HG03039 (cell line): ENCODE measurements around the gene RCSD1.

Experiments
- ATAC-seq: cut with Tn5 transposase; IDR thresholded peaks from one replicate; pipeline ENCODE4 v1.9.1; 2021; ENCODE audit warnings: mild to moderate bottlenecking, moderate library complexity; ENCODE audit not compliant: unreplicated experiment

RCSD1 gene

GRCh38 chr1:167683226-167683625 lies 53.2 kb downstream of the RCSD1 start:
- ATAC-seq: no peak

GRCh38 chr1:167683641-167684502 lies 53.8 kb downstream of the RCSD1 start:
- ATAC-seq: no peak

GRCh38 chr1:167685844-167686243 lies 55.8 kb downstream of the RCSD1 start:
- no peak for ATAC-seq

DNA sequence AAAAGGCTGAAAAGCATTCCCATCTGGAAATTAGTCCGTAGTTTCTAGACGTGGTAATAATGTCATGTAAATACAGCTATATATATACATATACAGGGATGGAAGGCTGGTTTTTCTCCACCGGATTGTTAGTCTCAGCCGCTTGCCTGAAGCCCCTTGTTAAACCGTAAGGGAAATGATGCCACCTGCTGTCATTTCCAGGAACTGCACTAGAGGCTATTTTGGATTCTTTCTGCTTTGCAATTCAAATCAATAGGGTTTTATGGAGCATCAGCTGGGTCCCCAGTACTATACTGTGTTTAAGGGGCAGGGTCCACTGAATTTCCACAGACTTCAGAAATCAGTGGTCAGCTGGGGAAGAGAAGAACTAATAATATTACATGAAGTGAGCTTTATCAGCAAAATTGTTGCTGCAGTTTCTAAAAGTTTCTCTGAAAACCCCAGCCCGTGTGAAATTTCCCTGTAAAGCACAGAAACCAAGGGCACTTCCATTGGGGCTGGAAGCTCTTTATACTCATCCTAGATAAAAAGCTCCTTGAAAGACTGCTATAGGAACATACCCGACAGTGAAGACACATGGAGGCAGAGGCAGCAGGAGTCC lies 58.0 kb downstream of the RCSD1 start:
- ATAC-seq: no peak

GRCh38 chr1:167689567-167689920 lies 59.5 kb downstream of the RCSD1 start:
- no peak for ATAC-seq

GRCh38 chr1:167690053-167690452 lies 60.0 kb downstream of the RCSD1 start:
- ATAC-seq: no peak

GRCh38 chr1:167693425-167694045 lies 63.5 kb downstream of the RCSD1 start:
- ATAC-seq: no peak

GRCh38 chr1:167694691-167695090 lies 64.7 kb downstream of the RCSD1 start:
- no peak for ATAC-seq

- ATAC-seq: no peak
Observed at GRCh38 chr1:167695147-167695546, 65.1 kb downstream of the RCSD1 start.

DNA sequence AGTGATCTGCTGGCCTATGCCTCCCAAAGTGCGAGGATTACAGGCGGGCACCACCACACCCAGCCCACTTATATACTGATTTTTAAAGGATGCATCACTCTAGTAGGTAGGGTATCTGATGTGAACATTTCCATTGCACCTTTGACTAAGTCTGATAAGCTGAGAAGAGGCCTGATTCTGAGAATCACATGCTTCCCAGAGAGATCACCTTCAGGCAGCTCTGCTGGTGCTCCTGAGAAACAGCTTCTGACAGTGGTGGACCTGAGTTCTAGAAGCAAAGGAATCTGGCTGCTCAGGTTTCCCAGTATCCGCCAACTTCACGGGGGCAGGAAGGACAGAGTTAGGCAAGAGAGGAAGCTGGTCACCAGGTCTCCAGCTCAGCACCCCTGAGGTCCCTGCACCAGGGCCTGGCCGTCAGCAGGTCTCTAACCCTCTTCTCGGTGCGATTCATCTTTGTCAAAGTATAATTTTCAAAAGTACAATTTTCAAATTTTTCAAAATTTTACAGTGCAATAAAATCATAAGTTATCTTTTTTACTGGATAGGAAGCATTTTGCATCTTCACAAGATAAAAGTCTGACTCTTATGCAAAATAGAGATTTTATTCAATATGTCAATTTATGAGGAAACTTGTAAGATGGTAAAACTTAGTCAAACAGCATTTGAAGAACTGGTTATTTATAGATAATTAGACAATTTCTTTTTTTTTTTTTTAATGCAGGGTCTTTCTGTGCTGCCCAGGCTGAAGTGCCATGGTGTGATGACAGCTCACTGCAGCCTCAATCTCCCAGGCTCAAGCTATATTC lies 65.9 kb downstream of the RCSD1 start:
- no peak for ATAC-seq

- no peak for ATAC-seq
Observed at GRCh38 chr1:167697667-167698141, 67.7 kb downstream of the RCSD1 start.

GRCh38 chr1:167698313-167698712 lies 68.3 kb downstream of the RCSD1 start:
- no peak for ATAC-seq

DNA sequence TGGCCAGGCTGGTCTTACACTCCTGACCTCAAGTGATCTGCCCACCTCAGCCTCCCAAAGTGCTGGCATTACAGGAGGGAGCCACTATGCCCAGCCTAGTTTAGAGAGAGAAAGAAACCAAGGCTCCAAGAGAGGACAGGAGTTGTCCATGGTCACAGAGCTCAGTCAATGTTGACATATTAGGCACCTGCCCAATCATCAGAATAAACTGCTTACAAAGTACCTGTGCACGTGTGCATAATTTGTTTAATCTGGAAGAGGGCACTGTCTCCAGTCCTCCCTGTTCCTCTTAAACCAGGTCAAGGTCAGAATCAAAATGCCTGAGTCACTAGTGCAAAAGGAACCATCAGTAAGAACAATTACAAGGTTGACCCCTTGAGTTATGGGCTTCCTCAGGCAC lies 71.5 kb downstream of the RCSD1 start:
- ATAC-seq: no peak

DNA sequence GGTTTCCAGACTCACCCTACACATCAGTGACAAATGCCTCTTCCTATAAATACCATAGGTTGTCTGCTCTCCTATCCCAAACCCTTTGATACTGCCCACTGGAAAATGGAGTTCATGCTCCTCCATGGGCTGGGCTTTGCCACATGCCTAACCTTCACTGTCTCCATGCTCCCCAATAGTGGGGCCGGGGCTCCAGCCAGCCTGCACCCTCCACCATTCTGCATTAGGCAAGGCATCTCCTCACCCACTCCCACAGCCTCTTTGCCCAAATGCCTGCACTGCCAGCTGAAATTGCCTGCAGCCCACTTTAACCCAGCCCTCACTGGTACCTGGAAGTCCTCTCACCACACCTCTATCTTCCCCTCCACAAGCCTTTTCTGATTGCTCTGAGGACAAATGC lies 73.5 kb downstream of the RCSD1 start:
- ATAC-seq: no peak

DNA sequence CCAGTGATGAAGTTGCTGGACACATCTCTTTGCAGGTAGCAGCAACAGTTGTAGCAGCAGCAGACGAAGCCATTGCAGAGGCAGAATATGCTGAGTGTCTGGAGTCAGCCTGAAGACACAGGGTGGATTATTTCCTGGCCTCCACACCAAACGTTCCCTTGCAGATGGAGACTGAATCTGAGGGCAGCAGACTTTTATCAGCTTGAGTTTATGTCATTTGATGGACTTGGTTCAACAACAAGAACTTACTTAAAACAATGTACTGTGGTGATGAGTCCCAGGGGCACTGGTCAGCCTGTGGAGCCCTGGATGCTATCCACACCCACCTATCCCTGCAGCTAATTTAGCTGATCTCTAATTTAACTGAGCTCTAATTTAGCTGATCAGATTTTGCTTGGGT lies 74.7 kb downstream of the RCSD1 start:
- ATAC-seq: no peak

DNA sequence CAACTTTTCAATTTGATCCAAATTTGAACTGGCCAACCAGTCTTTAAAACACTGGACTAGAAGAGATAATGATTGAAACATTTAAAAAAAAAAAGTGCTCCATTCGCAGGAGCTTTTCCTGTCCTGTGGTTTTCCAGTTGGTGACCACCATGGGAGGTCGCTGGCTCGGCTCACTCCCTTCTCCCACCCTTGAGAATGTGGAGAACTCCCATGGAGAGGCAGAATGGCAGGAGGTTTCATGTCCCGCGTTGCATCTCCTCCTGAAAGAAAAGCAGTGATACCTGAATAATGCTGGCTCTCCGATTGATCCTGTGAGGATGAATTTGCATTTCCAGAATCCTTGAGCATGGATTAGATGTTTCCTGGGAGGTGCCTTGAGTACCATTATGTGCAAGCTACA lies 75.2 kb downstream of the RCSD1 start:
- ATAC-seq: no peak

GRCh38 chr1:167706363-167706762 lies 76.3 kb downstream of the RCSD1 start:
- ATAC-seq: no peak

- peak; percentile 52 for ATAC-seq
Observed at GRCh38 chr1:167706931-167707877, 77.2 kb downstream of the RCSD1 start.

DNA sequence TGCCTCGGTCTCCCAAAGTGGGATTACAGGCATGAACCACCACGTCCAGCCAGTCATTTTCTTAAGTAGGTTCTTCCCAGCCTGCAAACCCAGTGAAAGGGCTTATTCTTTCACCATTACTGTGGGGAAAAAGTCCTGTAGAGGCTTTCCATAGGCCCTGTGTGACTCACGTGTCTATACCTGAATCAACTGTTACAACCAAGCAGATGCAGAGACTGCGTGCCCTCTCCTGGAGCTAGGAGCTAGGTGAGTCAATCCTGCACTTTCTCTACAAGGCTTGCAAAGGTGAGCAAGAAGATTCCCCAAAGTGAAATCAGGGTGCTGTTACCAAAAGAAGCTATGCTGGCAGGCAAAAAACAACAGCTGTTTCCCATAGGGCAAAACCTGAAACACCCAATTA lies 77.9 kb downstream of the RCSD1 start:
- ATAC-seq: no peak

DNA sequence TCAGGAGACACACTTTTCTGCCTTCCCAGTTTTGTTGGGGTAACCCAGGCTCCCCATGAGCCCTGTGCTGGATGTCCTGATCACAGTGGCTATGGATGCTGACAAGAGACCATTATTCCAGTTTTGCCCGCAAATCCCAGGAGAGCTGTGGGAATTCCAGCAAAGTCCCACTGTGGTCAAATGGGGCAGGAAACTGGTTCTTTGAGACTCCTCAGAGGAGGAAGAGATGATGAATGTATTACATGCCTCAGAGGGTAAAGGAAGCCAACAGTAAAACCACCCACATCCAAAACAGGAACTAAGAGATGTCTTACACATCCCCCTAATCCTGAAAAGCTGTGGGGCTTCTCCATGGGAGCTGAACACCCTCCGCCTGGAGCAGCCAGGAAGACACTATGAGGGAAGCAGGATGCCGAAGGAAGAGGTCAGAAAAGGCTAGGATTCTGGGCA lies 78.9 kb downstream of the RCSD1 start:
- ATAC-seq: no peak
